Activated naive CD8-positive, alpha-beta T cell (primary cell): ENCODE results near the gene MYH14.
"Not testable (repeated sequence)": the region's sequence is repeated elsewhere in the genome, so short reads cannot be mapped to it uniquely, and the experiment has no call there.

Experiments
- H3K27ac Mint-ChIP-seq: one replicate; pipeline ENCODE4 v1.8.0; 2021; ENCODE audit warnings: mixed read lengths
- H3K27me3 Mint-ChIP-seq: one replicate; pipeline ENCODE4 v1.8.0; 2021; ENCODE audit warnings: mixed read lengths
- H3K36me3 Mint-ChIP-seq: one replicate; pipeline ENCODE4 v1.8.0; 2021; ENCODE audit warnings: mixed read lengths
- H3K4me1 Mint-ChIP-seq: one replicate; pipeline ENCODE4 v1.8.0; 2021; ENCODE audit warnings: low read depth, mixed read lengths
- H3K4me3 Mint-ChIP-seq: one replicate; pipeline ENCODE4 v1.8.0; 2021; ENCODE audit warnings: mild to moderate bottlenecking, mixed read lengths
- H3K9me3 Mint-ChIP-seq: one replicate; pipeline ENCODE4 v1.8.0; 2021; ENCODE audit warnings: low read depth, mixed read lengths

The MYH14 gene

DNA sequence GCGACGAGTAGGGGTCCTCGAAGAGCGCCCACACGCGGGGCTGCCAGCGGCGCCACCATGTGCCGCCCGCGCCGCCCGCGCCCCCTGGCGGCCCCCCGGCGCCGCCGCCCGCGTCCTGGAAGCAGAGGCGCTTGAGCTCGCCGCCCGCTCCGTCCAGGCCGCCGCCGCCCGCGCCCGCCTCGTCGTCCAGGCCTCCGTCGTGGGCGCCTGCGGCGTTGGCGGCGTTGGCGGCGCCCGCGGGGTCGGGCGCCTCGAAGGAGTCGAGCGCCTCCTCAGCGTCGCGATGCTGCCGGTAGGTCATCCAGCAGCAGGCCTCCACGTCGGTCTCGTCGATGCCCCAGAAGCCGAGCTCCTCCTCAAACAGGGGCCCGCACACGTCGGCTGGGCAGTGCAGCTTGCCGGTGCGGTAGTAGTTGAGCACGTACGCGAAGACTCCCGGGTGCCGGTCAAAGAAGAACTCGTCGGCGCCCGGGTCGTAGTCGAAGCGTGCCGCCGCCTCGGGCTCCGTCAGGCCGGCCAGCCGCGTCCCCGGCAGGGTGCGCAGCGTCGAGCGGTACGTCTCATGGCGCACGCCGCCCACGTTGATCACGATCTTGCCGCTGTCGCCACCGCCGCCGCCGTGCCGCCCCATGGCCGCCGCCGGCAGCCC lies 124.9 kb downstream of the MYH14 start:
- Mint-ChIP-seq H3K27me3 (peaks cover 18% of the 10 kb centered on the region), H3K4me3 (no peak overlapping the region), H3K9me3 (no peaks in the 10 kb centered on the region), H3K36me3 (peaks cover 2% of the 10 kb centered on the region), H3K4me1 (peaks cover 49% of the 10 kb centered on the region), H3K27ac (no peak overlapping the region)

GRCh38 chr19:50328873-50329145 lies 125.4 kb downstream of the MYH14 start:
- peaks cover 53% of the 10 kb centered on the region for H3K4me1 Mint-ChIP-seq
- H3K27ac Mint-ChIP-seq, result no peak overlapping the region
- no peak overlapping the region for H3K4me3 Mint-ChIP-seq
- peaks cover 2% of the 10 kb centered on the region for H3K36me3 Mint-ChIP-seq
- H3K27me3 Mint-ChIP-seq, result peaks cover 18% of the 10 kb centered on the region
- no peaks in the 10 kb centered on the region for H3K9me3 Mint-ChIP-seq

GRCh38 chr19:50329146-50329925 lies 125.9 kb downstream of the MYH14 start, which contains the start of gene KCNC3:
Gene KCNC3 (minus strand): TSS chr19:50329377. CDS start chr19:50329082, 295 bp downstream.
- H3K27me3 Mint-ChIP-seq, result peaks cover 18% of the 10 kb centered on the region
- H3K4me3 Mint-ChIP-seq, result peak within 1 kb of the TSS; percentile 80
- H3K36me3 Mint-ChIP-seq, result peaks cover 2% of the 10 kb centered on the region
- no peaks in the 10 kb centered on the region for H3K9me3 Mint-ChIP-seq
- H3K4me1 Mint-ChIP-seq, result peaks cover 54% of the 10 kb centered on the region
- H3K27ac Mint-ChIP-seq, result peak within 1 kb of the TSS; percentile 30

- not testable (repeated sequence) for H3K36me3 Mint-ChIP-seq, H3K9me3 Mint-ChIP-seq
- Mint-ChIP-seq H3K27me3 (peaks cover 18% of the 10 kb centered on the region), H3K27ac (peak overlapping the region; percentile 30), H3K4me1 (peaks cover 52% of the 10 kb centered on the region), H3K4me3 (peak overlapping the region; percentile 80)
Observed at GRCh38 chr19:50329926-50330294, 126.5 kb downstream of the MYH14 start.

DNA sequence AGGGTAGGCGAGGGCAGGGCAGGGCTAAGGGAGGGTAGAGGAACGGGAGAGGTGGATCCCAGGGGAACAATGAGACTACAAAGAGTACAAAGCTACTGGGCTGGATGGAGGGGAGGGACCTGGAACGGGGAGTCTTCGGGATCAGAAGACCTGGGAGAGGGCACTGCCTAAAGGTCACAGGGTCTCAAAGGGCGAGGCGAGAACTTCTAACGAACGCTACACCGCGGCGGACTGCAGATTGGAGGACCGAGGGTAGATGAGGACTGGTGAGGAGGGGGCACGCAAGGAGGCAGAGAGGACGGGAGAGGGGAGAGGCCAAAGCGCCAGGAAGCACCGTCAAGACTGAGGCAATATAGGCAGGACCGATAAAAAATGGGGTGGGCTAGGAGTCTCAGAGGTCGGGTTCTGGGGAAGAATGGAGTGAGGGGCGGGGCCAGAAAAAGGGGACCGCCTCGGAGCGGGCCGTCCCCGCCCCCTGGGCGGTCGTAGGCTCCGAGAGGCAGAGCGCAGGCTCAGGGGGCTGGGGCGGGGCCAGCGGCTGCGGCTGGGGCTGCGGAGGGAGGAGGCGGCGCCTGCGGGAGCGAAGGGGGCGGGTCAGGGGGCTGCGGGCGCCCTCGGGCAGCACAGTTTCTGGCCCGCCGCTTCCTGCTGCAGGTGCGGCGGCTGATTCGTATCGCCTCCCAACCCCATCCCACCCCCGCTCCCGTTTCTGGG lies 127.1 kb downstream of the MYH14 start:
- Mint-ChIP-seq H3K36me3 (peaks cover 2% of the 10 kb centered on the region), H3K4me3 (peak overlapping the region; percentile 76), H3K4me1 (peaks cover 56% of the 10 kb centered on the region), H3K27me3 (peaks cover 18% of the 10 kb centered on the region), H3K9me3 (no peaks in the 10 kb centered on the region), H3K27ac (no peak overlapping the region)

DNA sequence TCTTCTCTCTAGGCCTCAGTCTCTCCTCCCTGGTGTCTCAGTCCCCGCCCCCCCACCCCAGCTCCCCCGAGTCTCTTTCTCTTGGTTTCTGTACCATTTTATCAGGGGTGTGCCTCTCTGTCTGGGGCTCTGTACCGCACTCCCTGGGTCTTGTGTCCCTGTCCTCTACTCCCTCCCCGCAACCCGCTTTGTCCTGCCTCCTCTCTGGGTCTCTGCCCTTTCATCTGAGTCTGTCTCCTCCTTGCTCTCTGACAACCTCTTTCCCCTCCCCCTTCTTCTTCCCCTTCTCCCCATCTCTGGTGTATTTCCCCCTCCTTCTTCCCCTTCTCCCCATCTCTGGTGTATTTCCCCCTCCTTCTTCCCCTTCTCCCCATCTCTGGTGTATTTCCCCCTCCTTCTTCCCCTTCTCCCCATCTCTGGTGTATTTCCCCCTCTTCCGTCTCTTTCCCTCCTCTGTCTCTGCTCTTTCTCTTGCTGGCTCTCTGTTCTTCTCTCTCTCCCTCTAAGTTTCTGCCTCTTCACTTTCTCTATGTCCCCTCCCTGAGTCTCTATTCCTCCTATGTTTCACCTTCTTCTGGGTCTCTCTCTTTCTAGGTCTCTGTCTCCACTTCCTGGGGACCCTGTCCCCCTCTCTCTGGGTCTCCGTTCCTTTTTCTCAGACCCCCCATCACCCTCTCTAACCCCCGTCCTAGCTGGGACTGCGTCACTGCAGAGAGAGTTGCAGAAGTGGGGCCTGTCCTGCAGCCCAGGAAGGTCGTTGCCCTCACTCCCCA lies 128.0 kb downstream of the MYH14 start:
- Mint-ChIP-seq H3K36me3 (peaks cover 2% of the 10 kb centered on the region), H3K9me3 (no peaks in the 10 kb centered on the region), H3K27ac (peak overlapping the region; percentile 61), H3K4me1 (peaks cover 55% of the 10 kb centered on the region), H3K27me3 (peaks cover 18% of the 10 kb centered on the region), H3K4me3 (peak overlapping the region; percentile 81)

- H3K36me3 Mint-ChIP-seq, result peaks cover 2% of the 10 kb centered on the region
- H3K9me3 Mint-ChIP-seq, result no peaks in the 10 kb centered on the region
- peaks cover 51% of the 10 kb centered on the region for H3K4me1 Mint-ChIP-seq
- H3K27me3 Mint-ChIP-seq, result peaks cover 14% of the 10 kb centered on the region
- peak overlapping the region; percentile 81 for H3K4me3 Mint-ChIP-seq
- no peak overlapping the region for H3K27ac Mint-ChIP-seq
Observed at GRCh38 chr19:50331994-50332243, 128.5 kb downstream of the MYH14 start.

DNA sequence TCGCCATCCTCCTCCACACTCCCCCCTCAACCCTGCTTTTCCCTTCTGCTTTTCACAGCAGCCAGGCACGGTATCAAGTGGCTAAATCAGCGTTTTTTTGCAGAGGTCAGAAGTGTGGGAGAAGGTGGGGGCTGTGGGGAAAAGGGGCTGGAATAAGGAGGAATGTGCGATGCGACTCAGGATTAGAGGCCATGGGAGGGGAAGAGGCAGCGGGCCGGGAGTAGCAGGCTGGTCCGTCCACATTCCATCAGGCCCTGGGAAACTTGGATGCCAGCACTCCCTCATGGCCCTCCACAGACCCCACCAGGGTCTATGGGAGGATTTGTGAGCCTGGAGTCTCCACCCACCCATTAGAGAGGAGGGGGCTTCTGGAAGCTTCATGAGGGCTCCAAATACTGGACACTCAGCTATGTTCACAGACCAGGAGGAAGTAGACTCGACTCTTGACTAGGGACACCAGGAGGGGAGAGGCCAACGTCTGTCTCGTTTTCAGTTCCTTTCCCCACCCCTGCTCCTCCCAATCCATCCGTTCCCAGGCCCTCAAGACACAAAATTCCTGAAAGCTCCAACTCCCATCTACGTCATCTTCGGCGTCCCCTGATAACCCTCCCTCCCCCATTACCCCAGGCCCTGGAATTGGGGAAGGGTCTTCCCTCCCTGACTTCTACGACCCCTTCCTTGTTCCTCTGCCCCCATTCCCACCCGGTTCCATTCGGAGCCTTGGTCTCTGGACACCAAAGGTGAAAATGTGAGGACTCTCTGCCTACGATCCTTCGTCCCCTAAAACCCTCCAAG lies 129.0 kb downstream of the MYH14 start:
- H3K9me3 Mint-ChIP-seq, result no peaks in the 10 kb centered on the region
- peaks cover 45% of the 10 kb centered on the region for H3K4me1 Mint-ChIP-seq
- H3K27me3 Mint-ChIP-seq, result peaks cover 9% of the 10 kb centered on the region
- H3K36me3 Mint-ChIP-seq, result no peaks in the 10 kb centered on the region
- H3K27ac Mint-ChIP-seq, result no peak overlapping the region
- H3K4me3 Mint-ChIP-seq, result peak overlapping the region; percentile 46

DNA sequence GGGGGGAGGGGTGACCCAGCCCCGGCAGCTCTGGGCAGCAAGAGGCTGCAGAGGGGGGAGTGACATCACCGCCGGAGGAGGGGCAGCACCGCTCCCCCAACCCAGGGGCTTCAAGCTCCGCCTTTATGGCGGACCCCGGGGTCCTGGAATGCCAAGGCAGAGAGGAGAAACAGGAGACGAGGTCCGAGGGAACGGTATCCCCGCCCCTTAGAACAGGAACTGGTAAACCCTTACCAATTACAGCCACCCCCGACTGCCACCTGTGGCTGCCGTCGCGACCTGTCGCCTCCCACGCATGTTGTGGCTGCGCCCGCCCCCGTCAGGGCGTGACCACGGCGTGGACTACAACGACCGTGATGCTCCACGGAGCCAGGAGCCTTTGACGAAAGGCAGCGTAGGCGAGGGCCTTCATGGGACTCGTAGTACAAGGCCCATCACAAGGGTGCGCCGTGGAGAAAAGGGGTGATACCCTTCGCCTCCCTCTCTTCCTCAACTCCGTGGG lies 129.9 kb downstream of the MYH14 start:
- H3K4me1 Mint-ChIP-seq, result peaks cover 41% of the 10 kb centered on the region
- no peaks in the 10 kb centered on the region for H3K36me3 Mint-ChIP-seq
- peak overlapping the region; percentile 88 for H3K4me3 Mint-ChIP-seq
- H3K9me3 Mint-ChIP-seq, result no peaks in the 10 kb centered on the region
- peak overlapping the region; percentile 93 for H3K27ac Mint-ChIP-seq
- H3K27me3 Mint-ChIP-seq, result peaks cover 9% of the 10 kb centered on the region

DNA sequence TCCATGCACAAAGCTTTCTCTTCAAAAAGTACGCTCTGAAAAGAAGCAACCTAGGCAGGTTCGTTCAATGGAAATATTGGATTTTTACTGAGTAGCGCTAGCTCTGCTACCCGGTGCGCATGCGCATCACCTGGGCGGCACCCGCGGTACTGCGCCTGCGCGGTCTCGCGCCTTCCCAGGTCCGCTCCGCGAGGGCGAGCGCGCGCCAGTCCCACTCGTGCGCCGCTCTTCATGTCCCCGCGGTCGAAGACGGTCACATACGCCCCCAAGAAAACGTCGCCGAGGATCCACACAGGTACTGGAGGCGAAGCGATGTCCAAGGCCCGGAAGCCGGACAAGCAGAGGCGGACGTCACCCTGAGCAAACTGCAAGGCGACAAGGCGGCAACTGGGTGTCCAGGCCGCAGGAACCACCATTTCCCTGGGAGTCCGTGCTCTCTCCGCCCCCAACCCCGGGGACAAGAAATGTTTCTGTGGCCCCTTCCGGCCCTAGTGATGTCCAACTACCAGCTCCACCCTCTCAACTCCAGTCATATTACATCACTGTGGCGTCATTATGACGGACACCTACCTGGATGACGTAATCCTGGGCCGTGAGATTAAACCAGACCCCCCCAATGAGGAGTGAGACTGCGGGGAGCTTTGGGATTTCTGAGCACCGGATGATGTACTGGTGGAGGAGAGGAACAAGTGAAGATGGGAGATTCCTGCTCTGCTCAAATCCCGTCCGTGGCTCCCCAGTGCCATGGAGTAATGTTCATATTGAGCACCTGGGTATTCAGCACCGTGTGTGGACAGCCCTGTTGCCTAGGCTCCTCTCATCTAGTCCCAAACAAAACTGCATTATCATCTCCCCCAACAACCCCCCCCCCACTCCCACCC lies 130.6 kb downstream of the MYH14 start:
- peaks cover 41% of the 10 kb centered on the region for H3K4me1 Mint-ChIP-seq
- peak overlapping the region; percentile 93 for H3K27ac Mint-ChIP-seq
- no peaks in the 10 kb centered on the region for H3K36me3 Mint-ChIP-seq
- peak overlapping the region; percentile 88 for H3K4me3 Mint-ChIP-seq
- H3K27me3 Mint-ChIP-seq, result peaks cover 9% of the 10 kb centered on the region
- H3K9me3 Mint-ChIP-seq, result no peaks in the 10 kb centered on the region

DNA sequence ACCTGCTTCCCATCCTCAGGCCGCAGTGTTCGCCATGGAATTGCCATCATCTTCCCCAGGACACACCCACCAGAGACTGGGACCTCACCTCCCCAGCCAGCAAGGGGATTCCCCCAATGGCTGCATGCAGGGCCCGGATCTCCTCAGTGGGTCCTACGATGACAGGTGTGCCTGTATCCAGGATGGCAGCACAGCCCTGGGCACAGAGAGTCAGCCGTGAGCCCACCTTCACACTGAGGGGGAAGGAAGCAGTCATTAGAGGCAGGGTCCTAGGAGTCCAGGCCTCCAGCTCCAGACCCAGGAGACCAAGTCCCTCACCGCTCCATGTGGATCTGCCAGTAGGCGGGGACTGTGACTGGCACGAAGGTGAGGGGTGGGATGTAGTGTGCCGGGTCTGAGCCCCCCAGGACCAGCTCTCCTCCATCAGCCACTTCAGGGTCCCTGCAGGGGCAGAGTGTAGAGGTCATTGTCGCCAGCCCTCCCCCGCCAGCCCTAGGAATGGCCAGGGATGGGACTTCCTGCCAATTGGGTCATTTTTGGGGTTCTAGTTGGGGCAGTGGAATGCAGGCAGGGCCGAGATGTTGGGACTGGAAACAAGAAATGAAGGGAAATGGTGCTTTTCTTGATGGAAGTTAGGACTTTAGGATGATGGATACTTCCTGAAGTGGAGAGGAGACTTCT lies 131.5 kb downstream of the MYH14 start:
- H3K4me1 Mint-ChIP-seq, result peaks cover 35% of the 10 kb centered on the region
- H3K27me3 Mint-ChIP-seq, result peaks cover 3% of the 10 kb centered on the region
- no peak overlapping the region for H3K27ac Mint-ChIP-seq
- peak overlapping the region; percentile 10 for H3K4me3 Mint-ChIP-seq
- no peaks in the 10 kb centered on the region for H3K9me3 Mint-ChIP-seq
- H3K36me3 Mint-ChIP-seq, result no peaks in the 10 kb centered on the region

- H3K36me3 Mint-ChIP-seq, H3K4me3 Mint-ChIP-seq, H3K27me3 Mint-ChIP-seq, H3K27ac Mint-ChIP-seq, H3K9me3 Mint-ChIP-seq: not testable (repeated sequence)
- peaks cover 21% of the 10 kb centered on the region for H3K4me1 Mint-ChIP-seq
Observed at GRCh38 chr19:50337031-50337430, 133.6 kb downstream of the MYH14 start.

GRCh38 chr19:50340331-50340730 lies 136.9 kb downstream of the MYH14 start:
- no peak overlapping the region for H3K4me3 Mint-ChIP-seq
- no peaks in the 10 kb centered on the region for H3K36me3 Mint-ChIP-seq
- H3K4me1 Mint-ChIP-seq, result peaks cover 4% of the 10 kb centered on the region
- H3K9me3 Mint-ChIP-seq, result no peaks in the 10 kb centered on the region
- H3K27ac Mint-ChIP-seq, result no peak overlapping the region
- no peaks in the 10 kb centered on the region for H3K27me3 Mint-ChIP-seq
